Panc1 (cell line): Measurements from ENCODE around the gene TUBB2B. TPM values are rescaled to one million over a fixed set of nuclear protein-coding genes. Genes with fewer than 3 reads are reported as not detected.

ENCODE experiments used
- ATAC-seq: fragments of 200-7000 bp; cut with Tn5 transposase; 2 replicates; pipeline ENCODE4 v1.9.1; 2020; ENCODE audit warnings: mild to moderate bottlenecking, moderate library complexity
- Bru-seq: library from RNA; stranded (reverse); fragments of 400-500 nt; gene quantifications from one replicate; lab custom pipeline; 2021; lab: Mats Ljungman, UMichigan
- BruChase-seq, 2 experiments: library from RNA; stranded (reverse); fragments of 400-500 nt; gene quantifications; one replicate each; lab custom pipeline; 2021; lab: Mats Ljungman, UMichigan
- BruUV-seq: library from RNA; stranded (reverse); fragments of 400-500 nt; replicated peaks from 2 replicates; lab custom pipeline; 2021; lab: Mats Ljungman, UMichigan
- CTCF ChIA-PET: fragments of 300-600 bp; sonication (Branson Sonifier 250); formaldehyde crosslinking; loops from one replicate; lab custom pipeline; 2022; ENCODE audit warnings: antibody characterized with exemption; lab: Charles Lee
- POLR2A ChIA-PET: fragments of 300-600 bp; sonication (Branson Sonifier 250); formaldehyde crosslinking; loops from one replicate; lab custom pipeline; 2022; ENCODE audit warnings: antibody characterized with exemption; lab: Charles Lee
- DNase-seq: peaks from one replicate; pipeline ENCODE4 v3.0.0-alpha.2; 2010; ENCODE audit warnings: low read depth, low spot score
- H3K27ac ChIP-seq: 2 replicates; pipeline ENCODE4 v1.5.1; 2011; ENCODE audit warnings: mild to moderate bottlenecking, low read length, inconsistent platforms
- H3K27me3 ChIP-seq: fragments of 200-500 bp; sonication (Bioruptor generic); 2 replicates; pipeline ENCODE4 v1.6.0; 2014; ENCODE audit warnings: low read length, inconsistent platforms; ENCODE audit not compliant: control insufficient read depth, insufficient read depth
- H3K36me3 ChIP-seq: fragments of 200-500 bp; sonication (Bioruptor generic); 2 replicates; pipeline ENCODE4 v1.5.1; 2014; ENCODE audit warnings: inconsistent platforms, mild to moderate bottlenecking, low read length, moderate library complexity; ENCODE audit not compliant: control insufficient read depth, insufficient read depth
- H3K4me1 ChIP-seq: 2 replicates; pipeline ENCODE4 v1.5.1; 2011; ENCODE audit warnings: inconsistent platforms, mild to moderate bottlenecking, low read length, moderate library complexity; ENCODE audit not compliant: control insufficient read depth, insufficient read depth
- H3K4me3 ChIP-seq, 2 experiments: 2 replicates each; pipeline ENCODE4 v1.5.1; 2011 to 2012; ENCODE audit warnings: low read depth in 2 of 2, low read length in 2 of 2, mild to moderate bottlenecking in 2 of 2, inconsistent platforms in 1 of 2, moderate library complexity in 1 of 2
- H3K9me3 ChIP-seq: fragments of 200-500 bp; sonication (Bioruptor generic); 2 replicates; pipeline ENCODE4 v1.5.1; 2014; ENCODE audit warnings: low read depth, mild to moderate bottlenecking, inconsistent platforms, low read length, moderate library complexity; ENCODE audit not compliant: control insufficient read depth, insufficient read depth
- CTCF ChIP-seq: fragments of 450-650 bp; IDR thresholded peaks from 2 replicates; pipeline ENCODE4 v1.5.1; 2017; ENCODE audit warnings: mild to moderate bottlenecking
- POLR2AphosphoS5 ChIP-seq: IDR thresholded peaks from 2 replicates; pipeline ENCODE4 v1.6.1; 2012; ENCODE audit warnings: mild to moderate bottlenecking, low read depth, low read length, moderate library complexity
- REST ChIP-seq, 2 experiments: IDR thresholded peaks; 2 replicates each; pipeline ENCODE4 v1.6.1; 2011 to 2012; ENCODE audit warnings: low read depth in 2 of 2, control low read depth in 1 of 2, low read length in 1 of 2, mild to moderate bottlenecking in 1 of 2, moderate library complexity in 1 of 2; ENCODE audit not compliant: insufficient read depth in 1 of 2
- SIN3A ChIP-seq: IDR thresholded peaks from 2 replicates; pipeline ENCODE4 v1.6.1; 2012; ENCODE audit warnings: low read depth, mild to moderate bottlenecking, low read length, moderate library complexity, borderline replicate concordance; ENCODE audit not compliant: insufficient read depth
- TCF7L2 ChIP-seq: IDR thresholded peaks from 2 replicates; pipeline ENCODE4 v1.6.1; 2011; ENCODE audit warnings: mild to moderate bottlenecking, low read depth, low read length, inconsistent platforms
- in situ Hi-C: cut with HindIII; loops from 2 replicates; pipeline ENCODE4 v1.10.0; 2016; ENCODE audit warnings: low sequenced_read_pairs, low pct_unique_long_range_greater_than_20kb
- intact Hi-C: fragments of 100-400 bp; cut with micrococcal nuclease; formaldehyde crosslinking; loops from one replicate; pipeline ENCODE4 v1.10.0; 2022; ENCODE audit not compliant: unreplicated experiment
- long read RNA-seq: library from polyadenylated mRNA; unstranded; transcript quantifications from one replicate; pipeline ENCODE4 v2.0.0, GENCODE V29; 2021; ENCODE audit not compliant: unreplicated experiment
- polyA plus RNA-seq: library from polyadenylated mRNA; unstranded; fragments of >200 nt; gene quantifications from one replicate; pipeline ENCODE4 v1.2.1, GENCODE V29; 2012; ENCODE audit warnings: missing spikeins; ENCODE audit not compliant: insufficient read length
- total RNA-seq: library from RNA; stranded (reverse); gene quantifications from one replicate; pipeline ENCODE4 v1.2.1, GENCODE V29; 2021; ENCODE audit not compliant: unreplicated experiment

TUBB2B gene
- total RNA-seq (22.7 TPM), Bru-seq, nascent RNA (percentile 49 among the genes with signal in this experiment), BruChase-seq, experiment 1, labeled RNA remaining after a 2-hour chase (percentile 57 among the genes with signal in this experiment), BruChase-seq, experiment 2, labeled RNA remaining after a 6-hour chase (percentile 79 among the genes with signal in this experiment)
- 43.9 TPM for polyA plus RNA-seq
- long read RNA-seq, transcript TUBB2B-201 (4 exons, 2,020 nt), result major isoform, 24 of 56 reads
- long read RNA-seq, partial matches to known transcripts, result 2 of 56 reads
- long read RNA-seq, other reads (novel, unspliced or antisense), result 30 of 56 reads

GRCh38 chr6:3227363-3228045 is at the start of gene TUBB2B:
TUBB2B (minus strand) TSS chr6:3227653; CDS start chr6:3227543, 110 bp downstream.
- Histone ChIP-seq H3K36me3 (no peaks in the 10 kb centered on the region), H3K27me3 (peaks cover 6% of the 10 kb centered on the region), H3K27ac (0 out of 2 replicates have a peak within 1 kb of the TSS, but pooled peaks have one; percentile 2), H3K9me3 (no peaks in the 10 kb centered on the region), H3K4me1 (peaks cover 9% of the 10 kb centered on the region), H3K4me3 (peak within 1 kb of the TSS; percentile 63 to 71)
- BruUV-seq, result no TSS peak
- no peak for TF ChIP-seq REST (IDR thresholded peaks at IDR 0.05; ENCODE audit: insufficient read depth in 1 of 2, low read depth in 2 of 2, low read length in 1 of 2)
- TF ChIP-seq POLR2AphosphoS5, result no peak
- TF ChIP-seq SIN3A, result no peak
- no peak for TF ChIP-seq TCF7L2
- no peak for TF ChIP-seq CTCF
- in situ Hi-C loops (no loop called here), intact Hi-C loops (no loop called here)
- ATAC-seq, result peak; percentile 75
- ChIA-PET CTCF (interaction anchor here (0.6 kb wide), 1 partner anchor 101 kb away, joined by 8 read pairs; no protein-coding TSS in a partner anchor), POLR2A (no interaction called here)
- DNase-seq, result no peak

- TF ChIP-seq REST (IDR thresholded peaks at IDR 0.05; ENCODE audit: insufficient read depth in 1 of 2, low read depth in 2 of 2, low read length in 1 of 2) (no peak), CTCF (no peak), POLR2AphosphoS5 (no peak), SIN3A (no peak), TCF7L2 (no peak)
- intact Hi-C loops, result no loop called here
- H3K9me3 ChIP-seq, result no peaks in the 10 kb centered on the region
- CTCF ChIA-PET, result no interaction called here
- no peak for ATAC-seq
- no TSS peak for BruUV-seq
- no peaks in the 10 kb centered on the region for H3K4me1 ChIP-seq
- no peak overlapping the region for H3K27ac ChIP-seq
- no peaks in the 10 kb centered on the region for H3K36me3 ChIP-seq
- H3K4me3 ChIP-seq, result no peak overlapping the region
- POLR2A ChIA-PET, result no interaction called here
- DNase-seq, result no peak
- H3K27me3 ChIP-seq, result no peaks in the 10 kb centered on the region
- in situ Hi-C loops, result no loop called here
These were observed 49.8 kb upstream of the TUBB2B start for GRCh38 chr6:3277251-3277650.
